GOT3 (cell line): ENCODE data around the gene ZG16.
"Not testable (repeated sequence)": the region's sequence is repeated elsewhere in the genome, so short reads cannot be mapped to it uniquely, and the experiment has no call there.

Experiments used
- DNase-seq: peaks from one replicate; lab custom pipeline; 2025; ENCODE audit warnings: mixed read lengths; lab: John Stamatoyannopoulos, UW

The ZG16 gene

GRCh38 chr16:29748760-29749149 lies 29.3 kb upstream of the ZG16 start:
- not testable (repeated sequence) for DNase-seq

DNA sequence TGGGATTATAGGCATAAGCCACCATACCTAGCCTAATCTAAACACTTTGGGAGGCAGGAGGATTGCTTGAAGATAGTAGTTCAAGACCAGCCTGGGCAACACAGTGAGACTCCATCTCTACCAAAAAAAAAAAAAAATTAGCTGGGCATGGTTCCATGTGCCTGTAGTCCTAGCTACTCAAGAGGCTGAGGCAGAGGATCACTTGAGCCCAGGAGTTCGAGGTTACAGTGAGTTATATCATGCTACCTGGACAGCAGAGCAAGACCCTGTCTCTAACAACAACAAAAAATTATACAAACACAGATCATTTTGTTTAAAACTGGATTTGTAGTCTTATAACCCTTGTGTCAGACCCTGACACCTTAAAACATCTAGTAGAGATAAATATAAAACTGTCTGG lies 24.5 kb upstream of the ZG16 start:
- no peak for DNase-seq

GRCh38 chr16:29756654-29757053 lies 21.4 kb upstream of the ZG16 start:
- DNase-seq = no peak

DNA sequence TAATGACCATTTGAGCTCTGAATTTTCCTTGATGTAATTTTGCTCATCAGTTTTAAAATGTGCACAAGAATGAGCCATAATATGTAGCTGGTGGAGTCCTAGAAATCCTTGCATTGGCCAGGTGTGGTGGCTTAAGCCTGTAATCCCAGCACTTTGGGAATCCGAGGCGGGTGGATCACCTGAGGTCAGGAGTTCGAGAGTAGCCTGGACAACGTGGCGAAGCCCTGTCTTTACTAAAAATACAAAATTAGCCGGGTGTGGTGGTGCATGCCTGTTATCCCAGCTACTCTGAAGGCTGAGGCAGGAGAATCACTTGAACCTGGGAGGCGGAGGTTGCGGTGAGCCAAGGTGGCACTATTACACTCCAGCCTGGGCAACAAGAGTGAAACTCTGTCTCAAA lies 21.0 kb upstream of the ZG16 start:
- DNase-seq = not testable (repeated sequence)

DNA sequence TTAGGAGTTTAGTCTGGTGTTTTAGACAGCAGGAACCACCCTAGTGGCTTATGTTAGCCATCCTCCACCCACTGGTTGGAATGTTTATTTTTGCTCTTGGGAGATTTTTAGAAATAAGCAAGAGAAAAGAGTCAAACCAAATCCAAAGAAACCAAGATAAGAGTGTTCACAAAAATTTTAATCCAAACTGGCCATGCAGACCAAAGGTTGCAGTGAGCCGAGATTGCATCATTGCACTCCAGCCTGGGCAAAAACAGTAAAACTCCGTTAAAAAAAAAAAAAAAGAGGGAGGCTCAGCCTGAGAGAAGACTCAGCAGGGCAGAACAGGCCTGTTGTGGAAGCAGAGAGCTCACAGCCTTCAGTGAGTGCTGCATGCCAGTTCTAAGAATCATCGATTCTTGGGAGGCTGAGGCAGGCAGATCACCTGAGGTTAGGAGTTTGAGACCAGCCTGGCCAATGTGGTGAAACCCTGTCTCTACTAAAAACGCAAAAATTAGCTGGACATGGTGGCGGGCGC lies 20.0 kb upstream of the ZG16 start:
- no peak for DNase-seq

DNA sequence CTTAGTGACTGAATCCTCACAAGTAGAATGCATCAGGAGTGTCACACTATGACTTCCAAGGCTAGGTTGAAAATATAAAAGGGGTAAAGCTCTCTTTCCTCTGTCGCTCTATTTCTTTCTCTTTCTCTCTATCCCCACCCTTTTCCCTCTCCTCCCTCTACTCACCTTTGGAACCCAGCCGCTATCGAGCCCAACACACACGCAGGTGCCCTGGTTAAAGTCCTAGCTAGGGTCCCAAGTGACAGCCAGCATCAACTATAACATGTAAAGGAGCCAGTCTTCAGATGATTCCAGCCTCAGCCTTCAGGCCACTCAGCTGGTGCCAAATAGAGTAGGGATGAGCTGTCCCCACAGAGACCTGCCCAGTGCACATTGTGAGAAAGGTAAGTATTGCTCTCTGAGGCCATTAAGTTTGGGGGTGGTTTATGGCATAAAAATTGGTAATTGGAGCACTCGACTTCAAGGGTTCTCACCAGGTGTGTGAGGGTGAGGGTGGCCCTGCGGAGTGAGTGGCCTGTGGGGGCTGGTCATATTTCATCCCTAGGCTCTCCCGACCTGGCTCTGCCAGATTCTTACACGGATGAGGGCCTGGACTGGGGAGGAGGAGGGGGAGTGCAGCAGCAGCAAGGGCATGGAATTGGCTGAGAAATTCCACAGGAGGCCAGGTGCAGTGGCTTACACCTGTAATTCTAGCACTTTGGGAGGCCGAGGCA lies 17.3 kb upstream of the ZG16 start:
- no peak for DNase-seq

GRCh38 chr16:29761280-29761651 lies 16.8 kb upstream of the ZG16 start:
- DNase-seq = not testable (repeated sequence)

DNA sequence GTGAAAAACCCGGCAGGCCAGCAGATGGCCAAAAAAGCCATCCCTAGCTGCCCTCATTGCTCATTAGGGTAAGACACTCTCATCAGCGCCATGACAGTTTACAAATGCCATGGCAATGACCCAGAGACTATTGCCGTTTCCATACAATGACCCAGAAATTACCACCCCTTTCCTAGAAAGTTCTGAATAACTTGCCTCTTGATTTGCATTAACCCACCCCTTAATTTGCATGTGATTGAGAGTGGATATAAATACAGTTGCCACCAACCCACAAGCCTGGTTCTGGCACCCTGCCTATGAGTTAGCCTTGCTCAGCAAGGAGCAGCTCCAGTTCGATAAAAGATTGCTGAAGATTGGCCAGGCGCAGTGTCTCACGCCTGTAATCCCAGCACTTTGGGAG lies 16.2 kb upstream of the ZG16 start:
- DNase-seq = no peak

DNA sequence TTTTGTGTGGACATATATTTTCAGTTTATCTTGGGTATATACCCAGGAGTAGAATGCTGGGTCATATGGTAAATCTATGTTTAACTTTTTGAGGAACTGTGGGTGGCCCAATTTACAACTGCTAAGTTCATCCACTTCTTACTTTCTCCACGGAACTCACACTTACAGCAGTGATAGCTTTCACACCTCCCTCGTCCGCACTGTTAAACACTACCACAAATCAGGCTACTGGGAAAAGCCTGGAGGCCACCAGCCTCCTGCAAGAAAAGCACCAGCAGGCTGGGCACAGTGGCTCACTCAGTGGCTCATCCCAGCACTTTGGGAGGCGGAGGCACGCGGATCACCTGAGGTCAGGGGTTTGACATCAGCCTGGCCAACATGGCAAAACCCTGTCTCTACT lies 14.7 kb upstream of the ZG16 start:
- no peak for DNase-seq

DNA sequence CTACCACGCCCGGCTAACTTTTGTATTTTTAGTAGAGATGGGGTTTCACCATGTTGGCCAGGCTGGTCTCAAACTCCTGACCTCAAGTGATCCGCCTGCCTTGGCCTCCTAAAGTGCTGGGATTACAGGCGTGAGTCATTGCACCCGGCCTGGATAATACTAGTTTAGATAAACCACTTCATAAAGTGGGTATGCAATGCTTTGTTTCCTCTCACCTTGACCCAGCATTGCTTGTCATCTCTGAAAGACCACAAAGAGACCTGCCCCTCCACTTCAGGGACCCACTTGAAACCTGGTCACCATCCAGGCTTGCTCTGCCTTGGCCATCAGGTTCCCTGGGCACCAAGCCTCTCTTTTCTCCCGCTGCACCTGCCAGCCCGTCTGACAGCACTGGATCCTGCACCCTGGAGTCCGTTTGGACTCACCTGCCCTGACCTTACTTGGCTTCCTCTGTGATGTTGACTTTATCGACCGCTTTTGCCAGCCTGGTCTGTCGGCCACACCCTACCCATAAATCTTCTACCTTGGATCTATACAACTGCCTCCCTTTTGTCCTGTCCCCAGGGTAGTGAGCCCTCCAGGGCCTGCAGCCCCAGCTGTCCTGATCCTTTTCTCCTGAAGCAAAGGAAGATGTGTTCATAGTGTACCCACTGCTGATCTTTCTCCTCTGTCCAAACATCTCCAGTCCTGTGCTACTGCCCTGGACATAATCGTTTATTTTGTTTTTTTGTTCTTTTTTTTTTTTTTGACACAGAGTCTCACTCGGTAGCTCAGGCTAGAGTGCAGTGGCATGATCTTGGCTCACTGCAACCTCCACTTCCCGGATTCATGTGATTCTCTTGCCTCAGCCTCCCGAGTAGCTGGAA lies 12.7 kb upstream of the ZG16 start:
- no peak for DNase-seq

- DNase-seq = no peak
These were observed 11.5 kb upstream of the ZG16 start for GRCh38 chr16:29766571-29766970.

- no peak for DNase-seq
These were observed 11.0 kb upstream of the ZG16 start for GRCh38 chr16:29767062-29767461.

DNA sequence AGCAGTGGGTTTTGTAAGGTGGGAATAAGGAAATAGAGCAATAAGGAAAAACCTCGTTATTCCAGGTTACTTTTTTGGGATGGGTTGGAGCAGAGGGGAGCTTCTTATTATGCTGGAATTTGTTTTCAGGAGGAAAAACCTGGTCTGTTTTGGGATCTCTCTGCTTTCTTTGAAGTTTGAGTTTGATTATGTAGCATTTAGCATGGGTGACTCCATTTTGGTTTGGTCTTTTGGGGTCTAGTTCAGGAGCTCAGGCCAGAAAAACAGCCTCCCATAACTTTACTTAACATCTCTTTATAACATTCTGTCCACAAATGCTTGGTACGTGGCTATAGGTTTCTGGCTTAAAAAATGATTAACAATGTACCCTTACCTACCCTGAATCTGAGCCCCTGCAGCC lies 8.5 kb upstream of the ZG16 start:
- DNase-seq = no peak

- no peak for DNase-seq
These were observed 7.7 kb upstream of the ZG16 start for GRCh38 chr16:29770250-29770929.

DNA sequence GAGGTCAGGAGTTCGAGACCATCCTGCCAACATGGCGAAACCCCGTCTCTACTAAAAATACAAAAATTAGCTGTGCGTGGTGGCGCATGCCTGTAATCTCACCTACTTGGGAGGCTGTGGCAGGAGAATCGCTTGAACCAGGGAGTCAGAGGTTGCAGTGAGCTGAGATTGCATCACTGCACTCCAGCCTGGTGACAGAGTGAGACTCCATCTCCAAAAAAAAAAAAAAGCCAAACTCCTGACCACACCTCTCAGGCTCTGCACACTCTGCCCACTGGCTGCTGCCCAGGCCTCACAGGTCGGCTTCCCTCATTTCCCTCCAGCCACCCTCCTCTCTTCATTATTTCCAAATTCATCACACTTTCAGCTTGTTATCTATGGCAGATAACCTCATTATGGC lies 5.7 kb upstream of the ZG16 start:
- DNase-seq = not testable (repeated sequence)

- no peak for DNase-seq
These were observed 3.3 kb upstream of the ZG16 start for GRCh38 chr16:29774730-29775129.

DNA sequence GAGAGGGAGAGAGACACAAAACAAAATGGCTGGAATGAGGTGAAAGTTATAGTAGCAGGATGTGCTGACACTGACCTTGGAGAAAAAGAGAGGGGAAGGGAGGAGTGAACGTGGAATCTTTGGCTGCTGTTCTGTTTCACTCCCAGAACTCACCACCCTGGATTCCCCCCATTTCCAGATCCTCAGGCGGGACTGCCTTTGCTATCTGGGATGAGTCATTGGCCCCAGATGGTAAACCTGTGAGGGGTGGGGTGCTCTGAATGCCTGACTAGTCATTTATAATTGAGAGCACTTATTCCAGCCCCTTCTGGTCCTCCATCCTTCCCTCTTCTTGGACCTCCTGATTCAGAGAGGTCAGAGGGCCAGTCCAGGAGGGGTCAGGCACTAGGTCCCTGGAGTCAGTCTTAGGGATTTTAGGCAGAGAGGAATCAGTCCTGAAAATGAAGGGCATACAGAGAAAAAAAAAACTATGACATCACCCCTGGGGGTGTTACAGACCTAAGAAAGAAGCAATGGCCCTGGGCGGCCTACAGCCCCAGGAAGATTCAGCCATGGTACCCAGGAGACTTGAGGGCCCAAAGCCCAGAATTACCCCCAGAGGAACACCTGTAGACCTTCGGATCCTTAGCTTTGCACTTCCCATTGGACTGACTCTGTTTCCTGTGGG lies 2.2 kb upstream of the ZG16 start:
- DNase-seq = no peak

DNA sequence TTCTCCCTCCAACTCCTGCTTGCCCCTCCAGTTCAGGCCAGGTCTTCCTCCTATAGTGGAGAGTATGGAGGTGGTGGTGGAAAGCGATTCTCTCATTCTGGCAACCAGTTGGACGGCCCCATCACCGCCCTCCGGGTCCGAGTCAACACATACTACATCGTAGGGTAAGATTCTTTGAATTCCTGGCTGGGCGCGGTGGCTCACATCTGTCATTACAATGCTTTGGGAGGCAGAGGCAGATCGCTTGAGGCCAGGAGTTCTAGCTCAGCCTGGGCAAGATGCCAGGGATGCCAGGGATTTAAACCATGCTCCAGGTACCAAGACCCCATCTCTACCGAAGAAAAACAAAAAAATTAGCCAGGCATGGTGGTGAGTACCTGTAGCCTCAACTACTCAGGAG lies 1.4 kb downstream of the ZG16 start:
- DNase-seq = no peak

- not testable (repeated sequence) for DNase-seq
These were observed 5.3 kb downstream of the ZG16 start for GRCh38 chr16:29783094-29783953.

GRCh38 chr16:29784157-29784556 lies 6.1 kb downstream of the ZG16 start:
- DNase-seq = no peak

GRCh38 chr16:29784901-29785500 lies 6.9 kb downstream of the ZG16 start:
- DNase-seq = peak; percentile 3
